ENCODE results near the gene AIM2.

The AIM2 gene

GRCh38 chr1:159088546-159089183 lies 12.1 kb upstream of the AIM2 start:
- no peak for TF ChIP-seq REST (IDR thresholded peaks at IDR 0.05; ENCODE audit: insufficient read depth in 1 of 2, low read depth in 2 of 2, low read length in 2 of 2)

GRCh38 chr1:159088050-159088449 lies 11.5 kb upstream of the AIM2 start:
- TF ChIP-seq SIN3A (IDR thresholded peaks at IDR 0.05; ENCODE audit: borderline replicate concordance, insufficient read depth, low read length), result no peak
- TF ChIP-seq TAF1 (IDR thresholded peaks at IDR 0.05; ENCODE audit: borderline replicate concordance, insufficient read depth, low read length), result no peak

GRCh38 chr1:159084867-159085266 lies 8.3 kb upstream of the AIM2 start:
- no peak for TF ChIP-seq FOXP2 (optimal IDR thresholded peaks at IDR 0.05; ENCODE audit: borderline replicate concordance, extremely low read depth, extremely low read length, insufficient read depth)
- no peak for TF ChIP-seq POLR2AphosphoS5 (IDR thresholded peaks at IDR 0.05; ENCODE audit: low read depth, low read length)
- no peak for TF ChIP-seq TAF1 (IDR thresholded peaks at IDR 0.05; ENCODE audit: borderline replicate concordance, insufficient read depth, low read length)
- no peak for TF ChIP-seq REST (IDR thresholded peaks at IDR 0.05; ENCODE audit: insufficient read depth in 1 of 2, low read depth in 2 of 2, low read length in 2 of 2)
- TF ChIP-seq SIN3A (IDR thresholded peaks at IDR 0.05; ENCODE audit: borderline replicate concordance, insufficient read depth, low read length), result no peak

GRCh38 chr1:159084152-159084551 lies 7.6 kb upstream of the AIM2 start:
- no peak for TF ChIP-seq POLR2AphosphoS5 (IDR thresholded peaks at IDR 0.05; ENCODE audit: low read depth, low read length)
- no peak for TF ChIP-seq TAF1 (IDR thresholded peaks at IDR 0.05; ENCODE audit: borderline replicate concordance, insufficient read depth, low read length)
- no peak for TF ChIP-seq SIN3A (IDR thresholded peaks at IDR 0.05; ENCODE audit: borderline replicate concordance, insufficient read depth, low read length)
- no peak for TF ChIP-seq FOXP2 (optimal IDR thresholded peaks at IDR 0.05; ENCODE audit: borderline replicate concordance, extremely low read depth, extremely low read length, insufficient read depth)
- no peak for TF ChIP-seq REST (IDR thresholded peaks at IDR 0.05; ENCODE audit: insufficient read depth in 1 of 2, low read depth in 2 of 2, low read length in 2 of 2)

GRCh38 chr1:159083013-159083412 lies 6.4 kb upstream of the AIM2 start:
- no peak for TF ChIP-seq SIN3A (IDR thresholded peaks at IDR 0.05; ENCODE audit: borderline replicate concordance, insufficient read depth, low read length)
- TF ChIP-seq POLR2AphosphoS5 (IDR thresholded peaks at IDR 0.05; ENCODE audit: low read depth, low read length), result no peak
- TF ChIP-seq FOXP2 (optimal IDR thresholded peaks at IDR 0.05; ENCODE audit: borderline replicate concordance, extremely low read depth, extremely low read length, insufficient read depth), result no peak
- TF ChIP-seq REST (IDR thresholded peaks at IDR 0.05; ENCODE audit: insufficient read depth in 1 of 2, low read depth in 2 of 2, low read length in 2 of 2), result no peak
- TF ChIP-seq TAF1 (IDR thresholded peaks at IDR 0.05; ENCODE audit: borderline replicate concordance, insufficient read depth, low read length), result no peak
